ENCODE measurements around the gene BGLAP.
A peak's percentile ranks its signal among the peaks of the same experiment; 100 is the strongest.

BGLAP gene

DNA sequence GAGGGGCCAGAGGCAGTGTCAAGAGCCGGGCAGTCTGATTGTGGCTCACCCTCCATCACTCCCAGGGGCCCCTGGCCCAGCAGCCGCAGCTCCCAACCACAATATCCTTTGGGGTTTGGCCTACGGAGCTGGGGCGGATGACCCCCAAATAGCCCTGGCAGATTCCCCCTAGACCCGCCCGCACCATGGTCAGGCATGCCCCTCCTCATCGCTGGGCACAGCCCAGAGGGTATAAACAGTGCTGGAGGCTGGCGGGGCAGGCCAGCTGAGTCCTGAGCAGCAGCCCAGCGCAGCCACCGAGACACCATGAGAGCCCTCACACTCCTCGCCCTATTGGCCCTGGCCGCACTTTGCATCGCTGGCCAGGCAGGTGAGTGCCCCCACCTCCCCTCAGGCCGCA, at the start of gene BGLAP:
BGLAP (plus strand) TSS at position 259 of the 400 bp plus-strand sequence; CDS start at position 307, 48 bp downstream.
- no peak for DNase-seq (ENCODE audit: low read depth, low spot score)
- ChIA-PET CTCF (interaction anchor here (1.5 kb wide), 1 partner anchor 17 kb away, joined by 3 read pairs; no protein-coding TSS in a partner anchor), POLR2A (no interaction called here)
- TF ChIP-seq, protein P1, sequence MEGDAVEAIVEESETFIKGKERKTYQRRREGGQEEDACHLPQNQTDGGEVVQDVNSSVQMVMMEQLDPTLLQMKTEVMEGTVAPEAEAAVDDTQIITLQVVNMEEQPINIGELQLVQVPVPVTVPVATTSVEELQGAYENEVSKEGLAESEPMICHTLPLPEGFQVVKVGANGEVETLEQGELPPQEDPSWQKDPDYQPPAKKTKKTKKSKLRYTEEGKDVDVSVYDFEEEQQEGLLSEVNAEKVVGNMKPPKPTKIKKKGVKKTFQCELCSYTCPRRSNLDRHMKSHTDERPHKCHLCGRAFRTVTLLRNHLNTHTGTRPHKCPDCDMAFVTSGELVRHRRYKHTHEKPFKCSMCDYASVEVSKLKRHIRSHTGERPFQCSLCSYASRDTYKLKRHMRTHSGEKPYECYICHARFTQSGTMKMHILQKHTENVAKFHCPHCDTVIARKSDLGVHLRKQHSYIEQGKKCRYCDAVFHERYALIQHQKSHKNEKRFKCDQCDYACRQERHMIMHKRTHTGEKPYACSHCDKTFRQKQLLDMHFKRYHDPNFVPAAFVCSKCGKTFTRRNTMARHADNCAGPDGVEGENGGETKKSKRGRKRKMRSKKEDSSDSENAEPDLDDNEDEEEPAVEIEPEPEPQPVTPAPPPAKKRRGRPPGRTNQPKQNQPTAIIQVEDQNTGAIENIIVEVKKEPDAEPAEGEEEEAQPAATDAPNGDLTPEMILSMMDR (IDR thresholded peaks at IDR 0.05; ENCODE audit: insufficient read depth, low read length, missing control alignments), result no peak
- no peak within 1 kb of the TSS for H3K4me3 ChIP-seq (ENCODE audit: low read depth, low read length)

DNA sequence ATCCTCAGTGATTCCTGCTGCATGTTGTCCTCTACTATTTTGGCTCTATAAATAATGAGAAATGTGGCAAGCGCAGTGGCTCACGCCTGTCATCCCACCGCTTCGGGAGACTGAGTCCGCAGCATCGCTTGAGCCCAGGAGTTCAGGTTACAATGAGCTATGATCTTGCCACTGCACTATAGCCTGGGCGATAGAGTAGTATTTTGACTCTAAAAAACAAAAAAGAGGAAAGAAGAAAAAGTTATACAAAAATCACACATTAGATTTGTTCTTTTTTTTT, 48.8 kb upstream of the BGLAP start:
- ChIA-PET POLR2A (interaction anchor here (1.3 to 1.7 kb wide), 2 partner anchors 16 to 20 kb away, joined by 3 to 19 read pairs; partner anchors contain the start of gene PMF1), CTCF (interaction anchor here (0.8 to 2.4 kb wide), 9 partner anchors 16 to 103 kb away, joined by 3 to 16 read pairs (median 7); partner anchors contain the start of gene PMF1)
- H3K4me3 ChIP-seq (ENCODE audit: low read depth, low read length), result peak overlapping the region; percentile 68
- TF ChIP-seq, protein P1 (IDR thresholded peaks at IDR 0.05; ENCODE audit: insufficient read depth, low read length, missing control alignments), result no peak
- DNase-seq (ENCODE audit: low read depth, low spot score), result no peak

DNA sequence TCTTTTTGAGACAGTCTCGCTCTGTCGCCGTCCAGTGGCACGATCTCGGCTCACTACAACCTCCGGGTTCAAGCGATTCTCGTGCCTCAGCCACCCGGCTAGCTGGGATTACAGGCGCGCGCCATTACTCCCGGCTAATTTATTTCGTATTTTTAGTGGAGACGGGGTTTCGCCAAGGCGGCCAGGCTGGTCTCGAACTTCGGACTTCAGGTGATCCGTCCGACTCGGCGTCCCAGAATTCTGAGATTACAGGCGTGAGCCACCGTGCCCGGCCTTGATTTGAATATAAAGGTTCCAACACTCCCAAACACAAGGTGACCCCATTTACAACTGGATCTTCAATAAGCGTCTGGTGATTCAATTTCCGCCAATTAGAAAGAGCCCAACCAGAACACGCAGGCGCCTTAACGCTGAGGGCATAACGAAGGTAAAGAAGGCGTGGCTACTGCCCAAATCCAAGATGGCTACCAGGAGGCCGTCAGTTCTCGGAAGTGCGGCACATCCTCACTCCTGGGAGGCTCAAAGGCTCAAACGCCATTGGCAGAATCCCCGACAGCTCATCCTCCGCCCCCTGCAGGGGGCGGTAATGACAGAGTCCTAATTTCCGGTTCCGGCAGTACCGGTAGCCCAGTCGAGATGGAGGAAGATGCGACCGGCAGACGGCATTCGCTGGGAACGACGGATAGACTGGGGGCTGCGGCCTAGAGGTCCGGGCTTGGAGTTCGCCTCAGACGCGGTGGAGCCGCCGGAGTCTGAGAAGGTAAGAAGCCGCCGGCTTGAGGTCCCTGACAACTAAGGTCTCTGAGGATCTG, 48.3 kb upstream of the BGLAP start, which contains the start of gene SLC25A44:
SLC25A44 (plus strand) TSS at position 617 of the 812 bp plus-strand sequence. CDS start 5,744 bp downstream, outside the sequence.
- DNase-seq (ENCODE audit: low read depth, low spot score), result peak; percentile 94
- POLR2A ChIA-PET, result interaction anchor here (0.8 to 1.7 kb wide), 4 partner anchors 16 to 36 kb away, joined by 3 to 19 read pairs (median 3); partner anchors contain the start of gene PMF1
- TF ChIP-seq, protein P1 (IDR thresholded peaks at IDR 0.05; ENCODE audit: insufficient read depth, low read length, missing control alignments), result peak; percentile 42
- H3K4me3 ChIP-seq (ENCODE audit: low read depth, low read length), result peak within 1 kb of the TSS; percentile 98
- CTCF ChIA-PET, result interaction anchor here (0.6 to 2.4 kb wide), 15 partner anchors 9 to 129 kb away, joined by 3 to 16 read pairs (median 4); partner anchors contain the start of gene PMF1

DNA sequence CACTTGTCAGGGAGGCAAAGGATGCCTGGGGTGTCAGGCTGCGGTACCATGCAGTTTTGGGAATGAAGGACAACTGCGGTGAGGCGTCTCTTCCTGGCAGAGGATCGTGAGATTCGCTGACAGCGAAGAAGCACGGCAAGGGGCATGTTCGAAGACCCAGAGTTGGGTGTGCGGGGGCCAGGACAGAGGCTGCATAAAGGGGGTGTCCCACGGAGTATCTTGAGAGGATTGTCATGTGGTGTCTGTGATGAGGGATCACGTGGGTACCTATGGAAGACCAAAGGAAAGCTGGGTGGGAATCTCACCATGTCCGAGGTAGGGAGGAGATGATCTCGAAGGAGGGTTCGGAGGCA, 47.7 kb upstream of the BGLAP start:
- DNase-seq (ENCODE audit: low read depth, low spot score), result no peak
- ChIA-PET CTCF (interaction anchor here (0.6 to 2.4 kb wide), 11 partner anchors 9 to 129 kb away, joined by 3 to 16 read pairs (median 4); partner anchors contain the start of gene PMF1), POLR2A (interaction anchor here (0.8 to 1.7 kb wide), 5 partner anchors 15 to 49 kb away, joined by 3 to 19 read pairs (median 3); partner anchors contain the start of gene PMF1)
- TF ChIP-seq, protein P1 (IDR thresholded peaks at IDR 0.05; ENCODE audit: insufficient read depth, low read length, missing control alignments), result no peak
- H3K4me3 ChIP-seq (ENCODE audit: low read depth, low read length), result peak overlapping the region; percentile 98

DNA sequence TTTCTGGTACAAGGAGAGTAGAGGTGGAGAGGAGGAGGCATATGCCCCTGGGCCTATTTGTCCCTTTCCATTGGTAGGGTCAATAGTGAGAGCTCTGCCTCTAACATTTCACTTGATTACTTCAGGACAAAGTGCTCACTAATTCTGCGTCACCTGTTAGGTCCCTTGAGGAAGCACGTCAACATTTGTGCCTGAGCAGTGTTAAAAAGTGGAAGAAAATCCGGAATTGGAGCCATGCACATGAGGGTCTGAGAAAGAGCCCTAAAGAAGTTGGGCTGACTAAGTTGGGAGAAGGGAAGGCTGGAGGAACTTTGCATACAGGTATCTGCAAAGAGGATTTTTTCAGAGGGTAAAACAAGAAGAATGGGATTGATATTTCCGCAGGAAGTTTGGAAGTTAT, 46.1 kb upstream of the BGLAP start:
- TF ChIP-seq, protein P1 (IDR thresholded peaks at IDR 0.05; ENCODE audit: insufficient read depth, low read length, missing control alignments), result no peak
- ChIA-PET POLR2A (no interaction called here), CTCF (interaction anchor here (1.0 to 1.4 kb wide), 3 partner anchors 9 to 85 kb away, joined by 3 to 4 read pairs (median 3); no protein-coding TSS in a partner anchor)
- no peak overlapping the region for H3K4me3 ChIP-seq (ENCODE audit: low read depth, low read length)
- no peak for DNase-seq (ENCODE audit: low read depth, low spot score)

DNA sequence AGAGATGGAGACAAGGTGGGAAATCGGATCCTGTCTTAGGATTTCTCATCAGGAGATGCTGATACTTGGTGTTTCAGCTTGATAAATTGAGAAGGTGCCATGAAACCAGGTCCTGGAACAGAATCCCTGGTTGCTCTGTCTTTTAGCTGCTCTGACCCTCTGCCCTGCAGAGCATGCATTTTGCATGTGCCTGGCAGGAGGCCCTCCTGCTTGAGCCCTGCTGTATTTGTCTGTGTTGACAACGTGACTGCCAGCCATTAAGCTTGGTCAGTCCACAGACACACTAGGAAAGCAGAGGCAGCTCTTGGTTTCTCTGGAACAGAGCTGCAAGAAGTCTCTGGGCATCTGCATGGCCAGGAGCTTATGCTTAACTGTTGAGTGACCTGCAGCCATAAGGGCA, 45.5 kb upstream of the BGLAP start:
- DNase-seq (ENCODE audit: low read depth, low spot score), result no peak
- H3K4me3 ChIP-seq (ENCODE audit: low read depth, low read length), result no peak overlapping the region
- ChIA-PET POLR2A (interaction anchor here (2.9 kb wide), 1 partner anchor 16 kb away, joined by 8 read pairs; the partner anchor contains the start of gene PMF1), CTCF (interaction anchor here (1.0 to 1.8 kb wide), 4 partner anchors 9 to 84 kb away, joined by 3 to 9 read pairs (median 4); no protein-coding TSS in a partner anchor)
- TF ChIP-seq, protein P1 (IDR thresholded peaks at IDR 0.05; ENCODE audit: insufficient read depth, low read length, missing control alignments), result no peak
